ENCODE results near the gene EEA1.

EEA1 gene

GRCh38 chr12:92796650-92797049 lies 132.4 kb downstream of the EEA1 start:
- no peak for TF ChIP-seq FOXP2 (optimal IDR thresholded peaks at IDR 0.05; ENCODE audit: borderline replicate concordance, extremely low read depth, extremely low read length, insufficient read depth)
- TF ChIP-seq REST (IDR thresholded peaks at IDR 0.05; ENCODE audit: insufficient read depth in 1 of 2, low read depth in 2 of 2, low read length in 2 of 2), result no peak
- TF ChIP-seq SIN3A (IDR thresholded peaks at IDR 0.05; ENCODE audit: borderline replicate concordance, insufficient read depth, low read length), result no peak
- no peak for TF ChIP-seq TAF1 (IDR thresholded peaks at IDR 0.05; ENCODE audit: borderline replicate concordance, insufficient read depth, low read length)
- no peak for TF ChIP-seq POLR2AphosphoS5 (IDR thresholded peaks at IDR 0.05; ENCODE audit: low read depth, low read length)

- no peak for TF ChIP-seq REST (IDR thresholded peaks at IDR 0.05; ENCODE audit: insufficient read depth in 1 of 2, low read depth in 2 of 2, low read length in 2 of 2)
- TF ChIP-seq POLR2AphosphoS5 (IDR thresholded peaks at IDR 0.05; ENCODE audit: low read depth, low read length), result no peak
- TF ChIP-seq TAF1 (IDR thresholded peaks at IDR 0.05; ENCODE audit: borderline replicate concordance, insufficient read depth, low read length), result no peak
- TF ChIP-seq SIN3A (IDR thresholded peaks at IDR 0.05; ENCODE audit: borderline replicate concordance, insufficient read depth, low read length), result no peak
- no peak for TF ChIP-seq FOXP2 (optimal IDR thresholded peaks at IDR 0.05; ENCODE audit: borderline replicate concordance, extremely low read depth, extremely low read length, insufficient read depth)
Observed at GRCh38 chr12:92794814-92795213, 134.3 kb downstream of the EEA1 start.

DNA sequence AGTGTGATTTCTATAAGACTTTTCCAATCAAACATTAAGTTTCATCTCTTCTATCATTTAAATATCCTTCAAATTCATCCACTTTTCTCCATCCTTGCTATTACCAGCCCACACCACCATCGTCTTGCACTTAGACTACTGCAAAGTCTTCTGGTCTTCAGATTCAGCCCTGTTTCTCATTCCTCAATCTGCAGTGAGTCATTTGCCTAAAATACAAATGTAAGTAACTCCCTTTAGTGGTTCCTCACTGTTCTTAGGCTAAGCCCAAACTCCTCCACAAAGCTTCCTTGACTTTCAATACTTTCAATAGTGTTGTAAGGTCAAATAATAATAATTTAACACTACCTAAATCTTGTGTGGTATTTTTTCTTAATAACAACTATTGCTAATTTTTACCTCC lies 143.1 kb downstream of the EEA1 start:
- TF ChIP-seq POLR2AphosphoS5 (IDR thresholded peaks at IDR 0.05; ENCODE audit: low read depth, low read length) (no peak), REST (IDR thresholded peaks at IDR 0.05; ENCODE audit: insufficient read depth in 1 of 2, low read depth in 2 of 2, low read length in 2 of 2) (no peak), SIN3A (IDR thresholded peaks at IDR 0.05; ENCODE audit: borderline replicate concordance, insufficient read depth, low read length) (no peak), TAF1 (IDR thresholded peaks at IDR 0.05; ENCODE audit: borderline replicate concordance, insufficient read depth, low read length) (no peak), FOXP2 (optimal IDR thresholded peaks at IDR 0.05; ENCODE audit: borderline replicate concordance, extremely low read depth, extremely low read length, insufficient read depth) (no peak)

DNA sequence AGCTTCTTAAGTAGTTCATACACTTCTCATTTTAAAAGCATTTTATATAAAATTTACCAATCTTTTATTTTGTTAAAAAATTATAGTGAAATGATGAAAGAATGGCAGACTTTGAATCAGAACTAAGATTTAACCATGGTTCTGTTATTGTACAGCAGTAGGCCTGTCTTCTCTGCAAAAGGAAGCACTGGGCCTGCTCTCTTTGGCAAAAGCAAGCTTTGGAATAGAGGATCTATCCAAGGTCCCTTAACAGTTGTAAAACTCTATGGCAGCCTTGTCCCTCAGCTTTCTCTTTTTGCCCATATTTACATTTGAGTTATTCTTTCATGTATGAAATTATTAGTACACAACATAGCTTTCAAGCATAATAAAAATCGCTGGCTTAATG lies 143.5 kb downstream of the EEA1 start:
- no peak for TF ChIP-seq POLR2AphosphoS5 (IDR thresholded peaks at IDR 0.05; ENCODE audit: low read depth, low read length)
- TF ChIP-seq TAF1 (IDR thresholded peaks at IDR 0.05; ENCODE audit: borderline replicate concordance, insufficient read depth, low read length), result no peak
- TF ChIP-seq SIN3A (IDR thresholded peaks at IDR 0.05; ENCODE audit: borderline replicate concordance, insufficient read depth, low read length), result no peak
- TF ChIP-seq FOXP2 (optimal IDR thresholded peaks at IDR 0.05; ENCODE audit: borderline replicate concordance, extremely low read depth, extremely low read length, insufficient read depth), result no peak
- no peak for TF ChIP-seq REST (IDR thresholded peaks at IDR 0.05; ENCODE audit: insufficient read depth in 1 of 2, low read depth in 2 of 2, low read length in 2 of 2)
